ENCODE measurements around the gene TMEM74B. TPM values are rescaled to one million over a fixed set of nuclear protein-coding genes. Genes with fewer than 3 reads are reported as not detected.

The TMEM74B gene
- total and polyA plus RNA-seq, 4 donors: 0.14 to 3.4 (median 0.59) TPM

DNA sequence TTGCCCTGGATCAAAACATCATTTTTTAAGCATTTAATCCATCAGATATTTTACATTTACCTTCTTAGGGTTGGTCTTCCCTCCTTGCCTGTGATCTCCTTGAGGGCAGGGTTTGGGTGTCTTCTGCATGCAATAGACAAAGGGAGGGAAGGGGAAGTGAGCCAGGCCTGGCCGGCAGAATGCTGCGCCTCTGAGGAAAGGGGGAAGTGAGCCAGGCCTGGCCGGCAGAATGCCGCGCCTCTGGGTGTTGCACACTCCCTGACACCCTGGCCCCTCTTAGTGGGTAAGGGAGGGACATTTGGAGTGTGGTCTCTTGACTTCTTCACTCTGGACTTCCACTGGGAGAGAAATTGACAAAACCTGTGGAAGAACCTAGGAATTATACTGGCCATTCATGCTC lies 53.9 kb downstream of the TMEM74B start:
- Histone ChIP-seq H3K9me3 (ENCODE audit: control insufficient read depth in 4 of 4, low read length in 3 of 4) (no peaks in the 10 kb centered on the region), H3K9ac (ENCODE audit: low read depth in 1 of 2, low read length in 2 of 2) (no peak overlapping the region), H3K4me1 (ENCODE audit: control insufficient read depth in 4 of 4, insufficient read depth in 4 of 4, low read length in 3 of 4) (no peaks in the 10 kb centered on the region), H3K4me3 (ENCODE audit: low read depth in 1 of 3, low read length in 3 of 3) (no peak overlapping the region), H3K27me3 (ENCODE audit: control insufficient read depth in 4 of 4, insufficient read depth in 4 of 4, low read length in 3 of 4) (no peaks in the 10 kb centered on the region), H3K36me3 (ENCODE audit: control insufficient read depth in 4 of 4, insufficient read depth in 3 of 4, low read depth in 1 of 4, low read length in 3 of 4) (peaks cover 19 to 68% (median 63%) of the 10 kb centered on the region in 4 donors), H3K27ac (ENCODE audit: low read depth in 1 of 2, low read length in 2 of 2) (no peak overlapping the region)
- WGBS: 86% methylated on average over 5 of the region's 5 CpGs
- DNase-seq (ENCODE audit: low spot score): no peak
- TF ChIP-seq FOXA1 (IDR thresholded peaks at IDR 0.05) (no peak), RAD21 (IDR thresholded peaks at IDR 0.05) (no peak), YY1 (IDR thresholded peaks at IDR 0.05) (no peak), NR2F2 (IDR thresholded peaks at IDR 0.05) (no peak), RXRA (IDR thresholded peaks at IDR 0.05) (no peak), HNF4G (IDR thresholded peaks at IDR 0.05) (no peak), SP1 (IDR thresholded peaks at IDR 0.05) (no peak), EGR1 (IDR thresholded peaks at IDR 0.05; ENCODE audit: low read depth in 2 of 2) (no peak), TAF1 (conservative IDR thresholded peaks at IDR 0.05) (no peak), FOXA2 (IDR thresholded peaks at IDR 0.05) (no peak), JUND (IDR thresholded peaks at IDR 0.05) (no peak)
- TF ChIP-seq, protein P1, sequence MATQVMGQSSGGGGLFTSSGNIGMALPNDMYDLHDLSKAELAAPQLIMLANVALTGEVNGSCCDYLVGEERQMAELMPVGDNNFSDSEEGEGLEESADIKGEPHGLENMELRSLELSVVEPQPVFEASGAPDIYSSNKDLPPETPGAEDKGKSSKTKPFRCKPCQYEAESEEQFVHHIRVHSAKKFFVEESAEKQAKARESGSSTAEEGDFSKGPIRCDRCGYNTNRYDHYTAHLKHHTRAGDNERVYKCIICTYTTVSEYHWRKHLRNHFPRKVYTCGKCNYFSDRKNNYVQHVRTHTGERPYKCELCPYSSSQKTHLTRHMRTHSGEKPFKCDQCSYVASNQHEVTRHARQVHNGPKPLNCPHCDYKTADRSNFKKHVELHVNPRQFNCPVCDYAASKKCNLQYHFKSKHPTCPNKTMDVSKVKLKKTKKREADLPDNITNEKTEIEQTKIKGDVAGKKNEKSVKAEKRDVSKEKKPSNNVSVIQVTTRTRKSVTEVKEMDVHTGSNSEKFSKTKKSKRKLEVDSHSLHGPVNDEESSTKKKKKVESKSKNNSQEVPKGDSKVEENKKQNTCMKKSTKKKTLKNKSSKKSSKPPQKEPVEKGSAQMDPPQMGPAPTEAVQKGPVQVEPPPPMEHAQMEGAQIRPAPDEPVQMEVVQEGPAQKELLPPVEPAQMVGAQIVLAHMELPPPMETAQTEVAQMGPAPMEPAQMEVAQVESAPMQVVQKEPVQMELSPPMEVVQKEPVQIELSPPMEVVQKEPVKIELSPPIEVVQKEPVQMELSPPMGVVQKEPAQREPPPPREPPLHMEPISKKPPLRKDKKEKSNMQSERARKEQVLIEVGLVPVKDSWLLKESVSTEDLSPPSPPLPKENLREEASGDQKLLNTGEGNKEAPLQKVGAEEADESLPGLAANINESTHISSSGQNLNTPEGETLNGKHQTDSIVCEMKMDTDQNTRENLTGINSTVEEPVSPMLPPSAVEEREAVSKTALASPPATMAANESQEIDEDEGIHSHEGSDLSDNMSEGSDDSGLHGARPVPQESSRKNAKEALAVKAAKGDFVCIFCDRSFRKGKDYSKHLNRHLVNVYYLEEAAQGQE (IDR thresholded peaks at IDR 0.05): no peak

Other genes with a start within 250 kb of the TMEM74B start
- not detected for gene RSPO4, start 182.7 kb downstream of the TMEM74B start, total RNA-seq
- not detected for gene RSPO4, start 182.7 kb downstream of the TMEM74B start, polyA plus RNA-seq
- gene PSMF1, start 66.4 kb downstream of the TMEM74B start, total RNA-seq: 10 to 100 TPM; 43.6 to 90.6 TPM
- gene PSMF1, start 66.4 kb downstream of the TMEM74B start, polyA plus RNA-seq: 100 to 1,000 TPM in 1 of 2 donors, 10 to 100 TPM in 1; 77.0 to 126 TPM
- under 1 TPM; 0.14 to 0.42 TPM for gene C20orf202, start 18.5 kb upstream of the TMEM74B start, total RNA-seq
- under 1 TPM; 0.07 to 0.10 TPM for gene C20orf202, start 18.5 kb upstream of the TMEM74B start, polyA plus RNA-seq
- gene RAD21L1, start 41.1 kb upstream of the TMEM74B start, total RNA-seq: not detected
- not detected for gene RAD21L1, start 41.1 kb upstream of the TMEM74B start, polyA plus RNA-seq
- under 1 TPM; 0.28 to 0.50 TPM for gene SNPH, start 81.3 kb upstream of the TMEM74B start, total RNA-seq
- gene SNPH, start 81.3 kb upstream of the TMEM74B start, polyA plus RNA-seq: under 1 TPM; 0.04 to 0.14 TPM
- gene SDCBP2, start 144.2 kb upstream of the TMEM74B start, total RNA-seq: 1 to 10 TPM; 1.9 to 3.6 TPM
- gene SDCBP2, start 144.2 kb upstream of the TMEM74B start, polyA plus RNA-seq: 1 to 10 TPM; 5.8 to 6.1 TPM
- 10 to 100 TPM; 49.3 to 50.0 TPM for gene FKBP1A, start 208.1 kb upstream of the TMEM74B start, total RNA-seq
- gene FKBP1A, start 208.1 kb upstream of the TMEM74B start, polyA plus RNA-seq: 100 to 1,000 TPM; 104 to 114 TPM

Measured in liver (tissue), 9 donors.